Activated T-helper 9 cell treated with anti-CD3 and anti-CD28 coated beads, Interleukin-2, amount 50 U/mL, for 16 hours (primary cell): ENCODE measurements around the gene PPFIA1.
"Not testable (repeated sequence)": the region's sequence is repeated elsewhere in the genome, so short reads cannot be mapped to it uniquely, and the experiment has no call there.

Experiments
- DNase-seq: peaks from one replicate; pipeline ENCODE4 v3.0.0-alpha.2; 2020; ENCODE audit warnings: low read depth

PPFIA1 gene

GRCh38 chr11:70397336-70397982 lies 127.0 kb downstream of the PPFIA1 start:
- DNase-seq: no peak

- peak; percentile 51 for DNase-seq
These were observed 127.7 kb downstream of the PPFIA1 start, which contains the start of gene CTTN for GRCh38 chr11:70397983-70398833. TSS of gene CTTN (plus strand) at chr11:70398529. CDS start at chr11:70407298, 8,769 bp downstream.

GRCh38 chr11:70398834-70399680 lies 128.6 kb downstream of the PPFIA1 start:
- no peak for DNase-seq

- no peak for DNase-seq
These were observed 129.2 kb downstream of the PPFIA1 start for GRCh38 chr11:70399681-70400112.

GRCh38 chr11:70400643-70401042 lies 130.2 kb downstream of the PPFIA1 start:
- DNase-seq: no peak

GRCh38 chr11:70402016-70402415 lies 131.5 kb downstream of the PPFIA1 start:
- DNase-seq: no peak

GRCh38 chr11:70402685-70403084 lies 132.2 kb downstream of the PPFIA1 start:
- no peak for DNase-seq

GRCh38 chr11:70404244-70404643 lies 133.8 kb downstream of the PPFIA1 start:
- no peak for DNase-seq

- no peak for DNase-seq
These were observed 135.3 kb downstream of the PPFIA1 start for GRCh38 chr11:70405679-70406395.

- DNase-seq: no peak
These were observed 136.6 kb downstream of the PPFIA1 start for GRCh38 chr11:70407121-70407520.

- no peak for DNase-seq
These were observed 137.3 kb downstream of the PPFIA1 start for GRCh38 chr11:70407814-70408213.

GRCh38 chr11:70408326-70408725 lies 137.8 kb downstream of the PPFIA1 start:
- not testable (repeated sequence) for DNase-seq

GRCh38 chr11:70409437-70409836 lies 138.9 kb downstream of the PPFIA1 start:
- no peak for DNase-seq

- DNase-seq: no peak
These were observed 139.4 kb downstream of the PPFIA1 start for GRCh38 chr11:70409871-70410270.

- no peak for DNase-seq
These were observed 140.1 kb downstream of the PPFIA1 start for GRCh38 chr11:70410276-70411205.

GRCh38 chr11:70411713-70412452 lies 141.4 kb downstream of the PPFIA1 start:
- no peak for DNase-seq

- no peak for DNase-seq
These were observed 142.7 kb downstream of the PPFIA1 start for GRCh38 chr11:70413151-70413550.

- no peak for DNase-seq
These were observed 144.0 kb downstream of the PPFIA1 start for GRCh38 chr11:70414341-70415100.

- DNase-seq: no peak
These were observed 144.7 kb downstream of the PPFIA1 start for GRCh38 chr11:70415191-70415590.
